Astrocyte (in vitro differentiated cells and primary cell): Measurements from ENCODE around the gene GSTA3. TPM values are rescaled to one million over a fixed set of nuclear protein-coding genes. Genes with fewer than 3 reads are reported as not detected.
A peak's percentile ranks its signal among the peaks of the same experiment; 100 is the strongest.

ENCODE experiments used
- DNase-seq: peaks from one replicate; pipeline ENCODE4 v3.0.0-alpha.2; 2010; ENCODE audit warnings: low read depth
- FAIRE-seq: peaks from 2 replicates; lab custom pipeline; 2011; peaks lifted over from hg19 to GRCh38; lab: Jason Lieb, UNC
- H2AFZ ChIP-seq: 2 replicates; pipeline ENCODE4 v1.6.0; 2012; ENCODE audit warnings: low read depth, low read length, inconsistent platforms
- H3K27ac ChIP-seq: 2 replicates; pipeline ENCODE4 v1.5.1; 2011; ENCODE audit warnings: low read depth, low read length, inconsistent platforms
- H3K27me3 ChIP-seq: 2 replicates; pipeline ENCODE4 v1.6.0; 2011; ENCODE audit warnings: low read length, inconsistent platforms; ENCODE audit not compliant: insufficient read depth
- H3K36me3 ChIP-seq: 2 replicates; pipeline ENCODE4 v1.5.1; 2011; ENCODE audit warnings: low read length, inconsistent platforms; ENCODE audit not compliant: insufficient read depth
- H3K4me1 ChIP-seq: 2 replicates; pipeline ENCODE4 v1.5.1; 2011; ENCODE audit warnings: low read length, inconsistent platforms; ENCODE audit not compliant: insufficient read depth
- H3K4me2 ChIP-seq: 2 replicates; pipeline ENCODE4 v1.6.0; 2012; ENCODE audit warnings: low read length, inconsistent platforms
- H3K4me3 ChIP-seq: 2 replicates; pipeline ENCODE4 v1.5.1; 2011; ENCODE audit warnings: low read depth, mild to moderate bottlenecking, low read length, inconsistent platforms; ENCODE audit not compliant: insufficient read depth
- H3K79me2 ChIP-seq: 2 replicates; pipeline ENCODE4 v1.6.0; 2012; ENCODE audit warnings: mild to moderate bottlenecking, low read length, inconsistent platforms; ENCODE audit not compliant: insufficient read depth
- H3K9ac ChIP-seq: 2 replicates; pipeline ENCODE4 v1.6.0; 2012; ENCODE audit warnings: mild to moderate bottlenecking, low read length, inconsistent platforms
- H3K9me3 ChIP-seq: 2 replicates; pipeline ENCODE4 v1.5.1; 2012; ENCODE audit warnings: low read depth, mild to moderate bottlenecking, low read length, inconsistent platforms; ENCODE audit not compliant: insufficient read depth
- H4K20me1 ChIP-seq: 2 replicates; pipeline ENCODE4 v1.6.0; 2012; ENCODE audit warnings: low read length, inconsistent platforms; ENCODE audit not compliant: insufficient read depth
- H3K27ac Mint-ChIP-seq: one replicate; pipeline ENCODE4 v1.8.0; 2021; ENCODE audit warnings: mild to moderate bottlenecking, mixed read lengths; ENCODE audit not compliant: unreplicated experiment
- H3K27me3 Mint-ChIP-seq: one replicate; pipeline ENCODE4 v1.8.0; 2021; ENCODE audit warnings: low read depth, mixed read lengths; ENCODE audit not compliant: unreplicated experiment
- H3K36me3 Mint-ChIP-seq: one replicate; pipeline ENCODE4 v1.8.0; 2021; ENCODE audit warnings: low read depth, mixed read lengths; ENCODE audit not compliant: unreplicated experiment
- H3K4me1 Mint-ChIP-seq: one replicate; pipeline ENCODE4 v1.8.0; 2021; ENCODE audit warnings: low read depth, mixed read lengths; ENCODE audit not compliant: unreplicated experiment
- H3K4me3 Mint-ChIP-seq: one replicate; pipeline ENCODE4 v1.8.0; 2021; ENCODE audit warnings: mild to moderate bottlenecking, moderate library complexity, mixed read lengths; ENCODE audit not compliant: unreplicated experiment
- H3K9me3 Mint-ChIP-seq: one replicate; pipeline ENCODE4 v1.8.0; 2021; ENCODE audit warnings: mild to moderate bottlenecking, mixed read lengths; ENCODE audit not compliant: unreplicated experiment
- CTCF ChIP-seq: IDR thresholded peaks from 2 replicates; pipeline ENCODE4 v1.5.1; 2011; ENCODE audit warnings: low read depth, mild to moderate bottlenecking, inconsistent platforms, low read length, moderate library complexity; ENCODE audit not compliant: insufficient read depth
- EZH2 ChIP-seq: IDR thresholded peaks from 2 replicates; pipeline ENCODE4 v1.6.1; 2012; ENCODE audit warnings: mild to moderate bottlenecking, low read length, inconsistent platforms; ENCODE audit not compliant: insufficient read depth
- total RNA-seq: library from RNA; stranded (reverse); gene quantifications from 2 replicates; pipeline ENCODE4 v1.2.1, GENCODE V29; 2021

Gene GSTA3
- total RNA-seq, 1 donor from 2014 or later, result not detected

- Histone ChIP-seq H3K4me3 (no peak overlapping the region), H3K9me3 (no peaks in the 10 kb centered on the region), H2AFZ (no peak overlapping the region), H3K9ac (no peak overlapping the region), H3K4me2 (no peak overlapping the region), H3K27ac (no peak overlapping the region), H3K79me2 (no peaks in the 10 kb centered on the region), H3K4me1 (peaks cover 10% of the 10 kb centered on the region), H3K27me3 (no peaks in the 10 kb centered on the region), H4K20me1 (no peaks in the 10 kb centered on the region), H3K36me3 (no peaks in the 10 kb centered on the region)
- H3K27me3 Mint-ChIP-seq, result peaks cover 5% of the 10 kb centered on the region
- no peak for FAIRE-seq
- H3K4me3 Mint-ChIP-seq, result no peak overlapping the region
- H3K4me1 Mint-ChIP-seq, result peaks cover 9% of the 10 kb centered on the region
- H3K36me3 Mint-ChIP-seq, result no peaks in the 10 kb centered on the region
- TF ChIP-seq EZH2 (no peak), CTCF (no peak)
- no peak for DNase-seq
- H3K9me3 Mint-ChIP-seq, result peaks cover 6% of the 10 kb centered on the region
- H3K27ac Mint-ChIP-seq, result no peak overlapping the region
Measured at GRCh38 chr6:52931351-52931750, 21.9 kb upstream of the GSTA3 start.

GRCh38 chr6:52929321-52930164 lies 20.0 kb upstream of the GSTA3 start:
- H3K36me3 Mint-ChIP-seq, result no peaks in the 10 kb centered on the region
- peak; percentile 87 for DNase-seq
- peak overlapping the region; percentile 56 for H3K4me2 ChIP-seq

More at GRCh38 chr6:52929321-52930164, 20.0 kb upstream of the GSTA3 start:
- Mint-ChIP-seq H3K4me3 (no peak overlapping the region), H3K4me1 (peaks cover 9% of the 10 kb centered on the region), H3K27me3 (peaks cover 5% of the 10 kb centered on the region), H3K9me3 (peaks cover 6% of the 10 kb centered on the region), H3K27ac (no peak overlapping the region)
- Histone ChIP-seq H3K27ac (peak overlapping the region; percentile 46), H3K79me2 (no peaks in the 10 kb centered on the region), H3K4me3 (no peak overlapping the region), H4K20me1 (no peaks in the 10 kb centered on the region), H2AFZ (no peak overlapping the region), H3K9me3 (no peaks in the 10 kb centered on the region), H3K4me1 (peaks cover 10% of the 10 kb centered on the region), H3K36me3 (no peaks in the 10 kb centered on the region), H3K27me3 (no peaks in the 10 kb centered on the region), H3K9ac (no peak overlapping the region)
- FAIRE-seq, result peak; percentile 68
- TF ChIP-seq CTCF (no peak), EZH2 (no peak)
